Stimulated activated memory B cell treated with anti-CD40 and anti-IgM and Interleukin-4, amounts not matched to agents 10 μg/mL and 1 μg/mL and 100 μg/mL, for 72 hours (primary cell): ENCODE results near the gene TNFRSF4.

Experiments
- ATAC-seq: fragments of 150-1000 bp; cut with Tn5 transposase; 2 replicates; pipeline ENCODE4 v1.10.0; 2021
- H3K27ac Mint-ChIP-seq: one replicate; pipeline ENCODE4 v1.8.0; 2022; ENCODE audit warnings: mild to moderate bottlenecking, mixed read lengths
- H3K27me3 Mint-ChIP-seq: one replicate; pipeline ENCODE4 v1.8.0; 2022; ENCODE audit warnings: mixed read lengths
- H3K36me3 Mint-ChIP-seq: one replicate; pipeline ENCODE4 v1.8.0; 2022; ENCODE audit warnings: mixed read lengths
- H3K4me1 Mint-ChIP-seq: one replicate; pipeline ENCODE4 v1.8.0; 2022; ENCODE audit warnings: mixed read lengths
- H3K4me3 Mint-ChIP-seq: one replicate; pipeline ENCODE4 v1.8.0; 2022; ENCODE audit warnings: mild to moderate bottlenecking, moderate library complexity, mixed read lengths
- H3K9me3 Mint-ChIP-seq: one replicate; pipeline ENCODE4 v1.8.0; 2022; ENCODE audit warnings: mixed read lengths

The TNFRSF4 gene

GRCh38 chr1:1206376-1206965 is 7.5 kb downstream of the TNFRSF4 start, which contains the start of gene TNFRSF18:
Gene TNFRSF18, minus strand, starts transcription at chr1:1206592. Its CDS starts 21 bp downstream, at chr1:1206571.
- peaks cover 6% of the 10 kb centered on the region for H3K36me3 Mint-ChIP-seq
- H3K4me1 Mint-ChIP-seq = peaks cover 63% of the 10 kb centered on the region
- peak within 1 kb of the TSS; percentile 90 for H3K27ac Mint-ChIP-seq
- peak; percentile 50 for ATAC-seq
- peaks cover 8% of the 10 kb centered on the region for H3K27me3 Mint-ChIP-seq
- peak within 1 kb of the TSS; percentile 84 for H3K4me3 Mint-ChIP-seq
- no peaks in the 10 kb centered on the region for H3K9me3 Mint-ChIP-seq

DNA sequence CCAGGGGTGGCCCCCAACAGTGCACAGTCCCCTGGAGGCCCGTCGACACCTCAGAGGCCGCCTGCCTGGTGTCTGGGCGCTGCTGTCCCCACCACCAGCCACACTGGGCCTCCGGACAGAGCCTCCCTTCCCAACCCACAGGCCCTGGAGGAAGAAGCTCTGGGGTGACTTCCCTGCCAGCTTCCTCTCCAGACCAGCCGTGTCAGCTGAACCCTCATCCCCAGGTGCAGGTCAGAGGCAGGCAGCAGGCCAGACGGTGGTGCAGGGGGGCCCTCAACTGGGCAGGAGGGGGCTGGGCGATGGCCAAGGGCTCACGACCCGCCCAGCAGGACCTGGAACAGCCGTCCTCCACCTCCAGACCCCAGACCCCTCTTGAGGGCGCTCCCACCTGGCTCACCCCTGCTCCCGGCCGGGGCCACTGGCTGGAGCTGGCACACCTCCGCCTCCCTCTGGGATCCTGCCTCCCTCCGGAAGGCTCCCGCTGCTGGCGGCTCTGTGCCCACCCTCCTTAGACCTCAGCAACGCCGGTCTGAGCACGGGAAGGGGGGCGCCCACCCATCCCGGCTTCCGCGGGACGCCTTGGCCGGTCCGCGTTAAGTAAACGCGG is 8.1 kb downstream of the TNFRSF4 start:
- H3K9me3 Mint-ChIP-seq = no peaks in the 10 kb centered on the region
- no peak for ATAC-seq
- H3K27me3 Mint-ChIP-seq = peaks cover 2% of the 10 kb centered on the region
- peak overlapping the region; percentile 84 for H3K4me3 Mint-ChIP-seq
- peaks cover 2% of the 10 kb centered on the region for H3K36me3 Mint-ChIP-seq
- H3K27ac Mint-ChIP-seq = peak overlapping the region; percentile 82
- peaks cover 57% of the 10 kb centered on the region for H3K4me1 Mint-ChIP-seq

DNA sequence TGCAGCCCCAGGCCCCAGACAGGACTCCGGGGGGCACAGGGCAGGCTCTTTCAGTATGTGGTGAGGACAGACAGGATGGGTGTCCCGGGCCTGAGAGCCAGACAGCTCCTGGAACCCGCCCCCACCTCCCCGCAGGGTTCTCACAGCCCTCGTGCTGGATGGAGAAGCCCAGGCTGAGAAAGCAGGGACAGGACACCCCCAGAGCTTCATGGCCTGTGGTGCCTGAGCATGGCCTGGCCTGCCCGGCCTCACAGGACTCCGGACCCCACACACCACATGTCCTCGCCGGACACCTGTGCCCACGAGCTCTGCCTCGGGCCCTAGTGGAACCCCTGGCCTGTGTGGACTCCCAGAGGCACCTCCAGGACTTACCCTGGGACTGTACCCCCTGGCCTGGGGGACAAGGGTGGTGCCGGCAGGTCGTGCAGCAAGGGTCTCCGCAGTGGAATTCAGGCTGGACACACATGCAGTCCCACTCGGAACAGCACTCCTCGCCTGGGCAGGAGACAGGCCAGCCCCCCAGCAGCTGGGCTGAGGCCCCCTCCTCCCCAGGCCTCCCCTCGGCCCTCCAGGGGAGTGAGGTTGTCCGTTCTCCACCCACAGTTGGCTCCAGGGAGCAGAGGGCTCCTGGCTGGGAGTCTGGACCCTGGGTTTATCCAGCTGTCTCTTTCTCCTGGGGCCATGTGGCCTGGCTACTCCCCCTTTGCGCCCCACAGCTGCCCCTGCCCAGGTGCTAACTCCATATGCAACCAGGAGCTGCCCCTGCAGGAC is 8.8 kb downstream of the TNFRSF4 start:
- peaks cover 61% of the 10 kb centered on the region for H3K4me1 Mint-ChIP-seq
- H3K9me3 Mint-ChIP-seq = no peaks in the 10 kb centered on the region
- ATAC-seq = no peak
- peak overlapping the region; percentile 84 for H3K4me3 Mint-ChIP-seq
- H3K36me3 Mint-ChIP-seq = no peaks in the 10 kb centered on the region
- peaks cover 8% of the 10 kb centered on the region for H3K27me3 Mint-ChIP-seq
- H3K27ac Mint-ChIP-seq = peak overlapping the region; percentile 82

GRCh38 chr1:1204425-1204920 is 9.5 kb downstream of the TNFRSF4 start:
- ATAC-seq = no peak
- H3K4me1 Mint-ChIP-seq = peaks cover 61% of the 10 kb centered on the region
- H3K27me3 Mint-ChIP-seq = peaks cover 8% of the 10 kb centered on the region
- H3K9me3 Mint-ChIP-seq = no peaks in the 10 kb centered on the region
- H3K36me3 Mint-ChIP-seq = no peaks in the 10 kb centered on the region
- H3K27ac Mint-ChIP-seq = peak overlapping the region; percentile 82
- H3K4me3 Mint-ChIP-seq = peak overlapping the region; percentile 84

GRCh38 chr1:1203561-1204424 is 10.2 kb downstream of the TNFRSF4 start:
- Mint-ChIP-seq H3K4me3 (no peak overlapping the region), H3K27me3 (peaks cover 8% of the 10 kb centered on the region), H3K9me3 (no peaks in the 10 kb centered on the region), H3K27ac (peak overlapping the region; percentile 82), H3K36me3 (no peaks in the 10 kb centered on the region), H3K4me1 (peaks cover 58% of the 10 kb centered on the region)
- ATAC-seq = no peak

GRCh38 chr1:1202831-1203560 is 11.0 kb downstream of the TNFRSF4 start:
- Mint-ChIP-seq H3K27ac (peak overlapping the region; percentile 52), H3K4me1 (peaks cover 50% of the 10 kb centered on the region), H3K4me3 (no peak overlapping the region), H3K36me3 (no peaks in the 10 kb centered on the region), H3K9me3 (no peaks in the 10 kb centered on the region), H3K27me3 (peaks cover 8% of the 10 kb centered on the region)
- no peak for ATAC-seq

- ATAC-seq = peak; percentile 72
- Mint-ChIP-seq H3K27me3 (peaks cover 8% of the 10 kb centered on the region), H3K9me3 (no peaks in the 10 kb centered on the region), H3K36me3 (no peaks in the 10 kb centered on the region), H3K27ac (peak overlapping the region; percentile 73), H3K4me3 (peak overlapping the region; percentile 46), H3K4me1 (peaks cover 34% of the 10 kb centered on the region)
Observed at GRCh38 chr1:1200876-1201810, 12.8 kb downstream of the TNFRSF4 start.

GRCh38 chr1:1199961-1200875 is 13.7 kb downstream of the TNFRSF4 start:
- peak overlapping the region; percentile 35 for H3K4me3 Mint-ChIP-seq
- no peaks in the 10 kb centered on the region for H3K9me3 Mint-ChIP-seq
- H3K4me1 Mint-ChIP-seq = peaks cover 27% of the 10 kb centered on the region
- no peak for ATAC-seq
- peaks cover 2% of the 10 kb centered on the region for H3K36me3 Mint-ChIP-seq
- peaks cover 8% of the 10 kb centered on the region for H3K27me3 Mint-ChIP-seq
- H3K27ac Mint-ChIP-seq = peak overlapping the region; percentile 73

GRCh38 chr1:1199141-1199960 is 14.6 kb downstream of the TNFRSF4 start:
- peaks cover 8% of the 10 kb centered on the region for H3K27me3 Mint-ChIP-seq
- ATAC-seq = no peak
- peak overlapping the region; percentile 73 for H3K27ac Mint-ChIP-seq
- peaks cover 6% of the 10 kb centered on the region for H3K9me3 Mint-ChIP-seq
- peaks cover 18% of the 10 kb centered on the region for H3K4me1 Mint-ChIP-seq
- H3K36me3 Mint-ChIP-seq = peaks cover 4% of the 10 kb centered on the region
- no peak overlapping the region for H3K4me3 Mint-ChIP-seq

DNA sequence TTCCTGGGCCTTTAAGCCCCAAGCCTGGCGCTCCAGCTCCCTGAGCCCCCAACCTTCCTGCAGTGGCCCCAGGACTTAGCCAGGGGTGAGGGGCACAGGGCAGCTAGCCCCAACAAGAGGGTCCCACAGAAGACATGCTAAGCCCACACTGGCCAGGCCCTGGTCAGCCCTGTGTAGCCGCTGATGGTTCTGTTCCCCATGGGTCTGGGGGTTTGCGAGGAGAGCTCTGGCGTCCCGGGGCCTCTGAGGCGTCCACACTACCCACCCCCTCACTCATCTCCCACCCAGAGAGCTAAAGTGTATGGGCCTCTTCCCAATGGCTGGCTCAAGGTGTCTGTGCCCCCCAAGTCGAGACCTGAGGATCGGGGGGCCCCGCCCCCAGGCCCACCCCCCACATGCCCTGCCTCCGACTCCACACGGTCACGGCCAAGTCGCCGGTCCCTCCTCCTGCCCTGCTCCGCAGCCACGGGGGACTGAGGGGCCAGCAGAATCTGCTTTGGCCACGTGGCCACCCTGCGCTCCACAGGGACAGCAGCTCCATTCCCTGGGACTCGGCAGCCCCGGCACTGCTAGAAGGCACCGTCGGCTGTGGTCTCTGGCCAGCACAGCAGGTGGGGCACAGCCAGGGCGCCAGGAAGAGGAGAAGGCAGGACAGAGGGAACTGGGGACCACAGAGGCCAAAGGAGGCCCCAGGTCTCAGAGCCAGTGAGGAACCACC is 15.4 kb downstream of the TNFRSF4 start:
- peaks cover 4% of the 10 kb centered on the region for H3K36me3 Mint-ChIP-seq
- H3K27me3 Mint-ChIP-seq = peaks cover 8% of the 10 kb centered on the region
- peaks cover 16% of the 10 kb centered on the region for H3K4me1 Mint-ChIP-seq
- no peak overlapping the region for H3K4me3 Mint-ChIP-seq
- ATAC-seq = no peak
- no peak overlapping the region for H3K27ac Mint-ChIP-seq
- peaks cover 7% of the 10 kb centered on the region for H3K9me3 Mint-ChIP-seq

DNA sequence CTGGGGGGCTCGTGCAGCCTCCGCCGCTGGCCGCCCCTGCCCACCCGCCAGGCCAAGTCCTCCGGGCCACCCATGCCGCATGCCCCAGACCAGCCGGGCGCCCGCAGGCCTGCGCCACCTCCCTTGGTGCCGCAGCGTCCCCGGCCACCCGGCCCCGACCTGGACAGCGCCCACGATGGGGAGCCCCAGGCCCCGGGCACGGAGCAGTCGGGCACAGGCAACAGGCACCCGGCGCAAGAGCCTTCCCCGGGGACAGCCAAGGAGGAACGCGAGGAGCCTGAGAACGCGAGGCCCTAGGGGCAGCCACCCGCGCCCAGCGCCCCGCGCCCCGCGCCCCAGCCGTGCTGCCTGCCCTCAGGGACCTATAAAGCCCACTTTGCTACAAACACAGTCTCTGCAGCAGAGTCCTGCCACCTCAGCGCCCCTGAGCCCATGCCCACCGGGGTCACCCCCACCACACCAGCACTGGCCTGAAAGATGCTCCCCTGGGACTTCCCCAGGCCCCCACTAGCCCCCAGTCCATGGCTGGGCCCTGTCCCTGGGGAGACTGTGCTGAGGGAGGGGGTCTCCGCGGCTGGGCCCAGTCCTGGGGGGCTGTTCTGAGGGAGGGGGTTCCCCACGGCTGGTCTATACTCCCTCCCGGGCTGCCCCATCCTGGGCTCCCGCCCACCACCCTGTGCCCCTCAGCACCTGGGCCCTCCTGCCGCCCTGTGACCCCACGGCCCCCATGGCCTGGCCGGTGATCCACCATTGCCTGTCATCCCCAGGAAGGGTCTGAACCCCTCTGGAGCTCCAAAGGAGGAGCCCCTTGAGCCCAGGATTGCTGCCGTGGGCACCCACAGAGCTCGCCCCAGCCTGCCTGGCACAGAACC is 16.2 kb downstream of the TNFRSF4 start:
- no peak overlapping the region for H3K4me3 Mint-ChIP-seq
- peaks cover 4% of the 10 kb centered on the region for H3K36me3 Mint-ChIP-seq
- H3K27ac Mint-ChIP-seq = no peak overlapping the region
- peaks cover 7% of the 10 kb centered on the region for H3K9me3 Mint-ChIP-seq
- no peak for ATAC-seq
- peaks cover 16% of the 10 kb centered on the region for H3K4me1 Mint-ChIP-seq
- H3K27me3 Mint-ChIP-seq = peaks cover 8% of the 10 kb centered on the region
